GM06990 (cell line): ENCODE measurements around the gene CLUH.

Source experiments
- DNase-seq: peaks from one replicate; pipeline ENCODE4 v3.0.0-alpha.2; 2011; ENCODE audit not compliant: insufficient read length; ENCODE audit errors: extremely low read depth
- H3K27me3 ChIP-seq: replicated peaks from 2 replicates; pipeline ENCODE4 v1.6.0; 2011; ENCODE audit warnings: low read length; ENCODE audit not compliant: control insufficient read depth, insufficient read depth
- H3K36me3 ChIP-seq: 2 replicates; pipeline ENCODE4 v1.5.1; 2011; ENCODE audit warnings: low read length; ENCODE audit not compliant: control insufficient read depth, insufficient read depth
- H3K4me3 ChIP-seq: replicated peaks from 2 replicates; pipeline ENCODE4 v1.5.1; 2011; ENCODE audit warnings: low read depth, mild to moderate bottlenecking, control low read depth, low read length
- CTCF ChIP-seq: IDR thresholded peaks from 2 replicates; pipeline ENCODE4 v1.5.1; 2011; ENCODE audit warnings: low read length, control low read depth, mild to moderate bottlenecking, inconsistent platforms; ENCODE audit not compliant: insufficient read depth, poor library complexity, severe bottlenecking

The CLUH gene

GRCh38 chr17:2695243-2695960, 16.2 kb downstream of the CLUH start:
- Histone ChIP-seq H3K27me3 (no peaks in the 10 kb centered on the region), H3K36me3 (peaks cover 41% of the 10 kb centered on the region), H3K4me3 (no peak overlapping the region)
- no peak for DNase-seq
- TF ChIP-seq CTCF = no peak

DNA sequence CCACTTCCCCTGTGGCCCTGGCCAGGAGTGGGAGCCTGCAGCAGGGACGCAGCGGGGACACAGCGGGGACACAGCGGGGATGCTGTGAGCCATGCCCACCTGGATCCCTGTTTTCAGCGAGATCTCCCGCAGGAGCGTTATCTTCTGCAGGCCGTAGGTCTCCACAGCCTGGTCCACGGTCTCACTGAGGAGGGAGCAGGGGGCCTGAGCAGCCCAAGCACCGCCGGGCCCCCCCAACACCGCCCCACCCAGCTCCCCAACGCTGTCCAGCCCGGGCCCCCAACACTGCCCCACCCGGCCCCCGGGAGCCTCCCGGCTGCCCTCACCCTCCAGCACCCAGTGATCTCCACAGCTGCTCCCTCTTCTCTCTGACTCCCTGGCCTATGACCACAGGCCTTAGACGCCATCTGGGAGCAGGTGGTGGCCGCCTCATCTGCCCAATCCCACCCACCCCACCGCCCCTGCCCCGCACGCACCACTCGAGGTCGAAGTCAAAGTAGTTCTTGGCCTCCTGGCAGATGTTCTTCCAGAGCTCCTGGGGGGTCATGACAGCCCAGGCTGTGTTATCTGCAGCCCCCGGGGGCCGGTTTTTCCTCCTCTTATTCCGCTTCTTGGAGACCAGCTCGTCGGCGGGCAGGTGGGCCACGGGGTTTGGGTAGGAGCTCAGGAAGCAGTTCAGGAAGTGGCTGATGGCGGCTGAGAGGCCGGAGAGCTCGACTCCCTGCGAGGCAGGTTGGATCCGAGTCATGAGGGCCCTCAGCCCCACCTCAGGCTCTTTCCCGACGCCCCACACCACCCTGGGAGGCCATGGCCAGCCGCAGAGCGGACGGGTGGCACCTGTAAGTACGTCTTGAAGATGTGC, 17.0 kb downstream of the CLUH start:
- no peak for TF ChIP-seq CTCF
- H3K4me3 ChIP-seq = no peak overlapping the region
- no peaks in the 10 kb centered on the region for H3K27me3 ChIP-seq
- no peak for DNase-seq
- H3K36me3 ChIP-seq = peaks cover 39% of the 10 kb centered on the region

GRCh38 chr17:2693561-2694380, 17.8 kb downstream of the CLUH start:
- no peak for TF ChIP-seq CTCF
- DNase-seq = no peak
- H3K4me3 ChIP-seq = no peak overlapping the region
- H3K36me3 ChIP-seq = peaks cover 39% of the 10 kb centered on the region
- H3K27me3 ChIP-seq = no peaks in the 10 kb centered on the region

DNA sequence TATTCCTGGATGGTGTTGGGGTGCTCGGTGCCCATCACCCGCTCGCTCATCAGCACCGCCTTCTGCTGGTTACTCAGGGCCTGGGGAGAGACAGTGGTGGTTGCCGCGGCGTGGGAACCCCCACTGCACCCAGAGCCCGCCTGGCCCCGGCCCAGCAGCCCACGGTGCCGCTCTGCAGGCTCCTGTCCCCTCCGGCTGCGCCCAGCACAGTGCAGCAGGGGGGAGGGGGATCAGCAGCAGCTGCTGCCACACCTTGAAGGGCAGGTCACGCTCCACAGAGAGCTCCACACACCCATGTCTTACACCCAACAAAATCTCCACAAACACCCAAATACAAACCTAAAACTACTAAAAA, 18.8 kb downstream of the CLUH start:
- Histone ChIP-seq H3K27me3 (no peaks in the 10 kb centered on the region), H3K4me3 (no peak overlapping the region), H3K36me3 (peaks cover 32% of the 10 kb centered on the region)
- no peak for DNase-seq
- TF ChIP-seq CTCF = no peak

GRCh38 chr17:2691965-2692780, 19.4 kb downstream of the CLUH start:
- DNase-seq = no peak
- peaks cover 32% of the 10 kb centered on the region for H3K36me3 ChIP-seq

More at GRCh38 chr17:2691965-2692780, 19.4 kb downstream of the CLUH start:
- H3K27me3 ChIP-seq = no peaks in the 10 kb centered on the region
- TF ChIP-seq CTCF = no peak
- no peak overlapping the region for H3K4me3 ChIP-seq
